NCI-H446 treated with DMSO at 0.1 percent for 48 hours (cell line): ENCODE measurements around the gene PDE11A.
"Not testable (repeated sequence)": the region's sequence is repeated elsewhere in the genome, so short reads cannot be mapped to it uniquely, and the experiment has no call there.

Source experiments
- DNase-seq: peaks from one replicate; lab custom pipeline; 2025; lab: John Stamatoyannopoulos, UW

Gene PDE11A

GRCh38 chr2:177882501-177882900 is 190.1 kb downstream of the PDE11A start:
- peak; percentile 1 for DNase-seq

DNA sequence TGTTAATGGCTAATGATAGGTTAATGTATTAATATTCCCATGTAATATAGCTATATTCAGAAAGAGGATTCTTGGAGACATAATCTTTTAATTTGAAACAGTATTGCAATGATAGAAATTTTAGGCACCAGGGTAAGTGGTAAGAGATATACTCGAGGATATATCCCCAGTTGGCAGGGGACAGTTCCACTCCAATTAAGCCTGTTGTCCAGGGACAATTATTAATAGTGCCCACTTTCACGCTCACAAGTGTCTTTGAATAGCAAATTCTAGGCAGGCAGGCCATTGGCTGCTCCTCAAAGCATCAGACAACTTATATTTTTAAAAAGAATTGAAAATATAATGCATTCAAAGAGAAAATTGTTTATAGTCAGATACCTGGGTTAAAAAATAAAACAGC is 190.7 kb downstream of the PDE11A start:
- DNase-seq: no peak

GRCh38 chr2:177881008-177881747 is 191.4 kb downstream of the PDE11A start:
- DNase-seq: no peak

DNA sequence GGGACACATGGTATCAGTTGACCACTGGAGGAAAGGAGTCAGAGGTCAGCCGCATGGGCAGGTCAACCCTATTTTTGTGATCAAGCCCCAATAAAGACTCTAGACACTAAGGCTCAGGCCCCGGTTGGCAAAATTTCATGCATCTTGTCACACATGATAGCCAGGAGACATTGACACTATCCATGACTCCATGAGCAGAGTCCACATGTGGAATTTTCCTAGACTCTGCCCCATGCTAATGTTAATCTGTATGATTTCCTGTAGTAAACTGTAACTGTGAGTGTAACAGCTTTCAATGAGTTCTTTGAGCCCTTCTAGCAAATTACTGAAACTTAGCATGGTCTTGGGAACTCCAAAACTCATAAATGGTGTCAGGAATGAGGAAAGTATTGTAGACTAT is 192.3 kb downstream of the PDE11A start:
- no peak for DNase-seq

DNA sequence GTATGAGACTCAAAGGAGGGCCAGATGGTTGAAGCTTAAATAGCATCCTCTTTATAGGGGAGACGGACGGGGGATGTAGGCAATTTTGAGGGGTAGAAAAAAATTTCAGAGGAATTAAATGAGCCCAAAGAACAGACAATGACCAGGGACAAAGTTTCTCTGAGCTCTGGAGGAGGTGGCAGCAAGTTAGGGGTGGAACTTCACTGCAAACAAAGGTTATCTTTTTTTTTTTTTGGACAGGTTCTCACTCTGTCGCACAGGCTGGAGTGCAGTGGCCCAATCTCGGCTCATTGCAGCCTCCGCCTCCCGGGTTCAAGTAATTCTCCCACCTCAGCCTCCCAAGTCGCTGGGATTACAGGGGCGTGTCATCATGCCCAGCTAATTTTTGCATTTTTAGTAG is 195.6 kb downstream of the PDE11A start:
- no peak for DNase-seq

GRCh38 chr2:177874686-177875085 is 197.9 kb downstream of the PDE11A start:
- no peak for DNase-seq

DNA sequence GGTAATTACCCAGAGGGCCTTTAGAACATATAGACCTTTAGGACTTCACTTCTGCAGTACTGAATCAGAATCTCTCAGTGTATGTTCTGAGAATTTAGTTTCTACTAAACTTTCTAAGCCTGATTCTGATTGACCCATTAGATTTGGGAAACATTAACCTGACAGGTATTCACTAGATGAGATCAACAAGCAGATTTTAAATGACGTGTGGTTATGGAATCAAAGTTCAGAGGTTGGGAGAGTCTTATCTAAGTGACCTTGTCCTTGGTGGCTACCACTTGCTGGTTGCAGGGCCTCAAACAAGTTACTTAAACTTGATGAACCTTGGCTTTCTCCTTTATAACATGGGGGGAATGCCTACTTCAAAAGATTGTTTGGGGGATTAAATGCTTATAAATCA is 198.7 kb downstream of the PDE11A start:
- DNase-seq: no peak

- DNase-seq: no peak
These were observed 200.3 kb downstream of the PDE11A start for GRCh38 chr2:177872286-177872685.

GRCh38 chr2:177869912-177870311 is 202.7 kb downstream of the PDE11A start:
- DNase-seq: no peak

GRCh38 chr2:177869209-177869608 is 203.4 kb downstream of the PDE11A start:
- DNase-seq: no peak

- DNase-seq: no peak
These were observed 203.8 kb downstream of the PDE11A start for GRCh38 chr2:177868806-177869205.

DNA sequence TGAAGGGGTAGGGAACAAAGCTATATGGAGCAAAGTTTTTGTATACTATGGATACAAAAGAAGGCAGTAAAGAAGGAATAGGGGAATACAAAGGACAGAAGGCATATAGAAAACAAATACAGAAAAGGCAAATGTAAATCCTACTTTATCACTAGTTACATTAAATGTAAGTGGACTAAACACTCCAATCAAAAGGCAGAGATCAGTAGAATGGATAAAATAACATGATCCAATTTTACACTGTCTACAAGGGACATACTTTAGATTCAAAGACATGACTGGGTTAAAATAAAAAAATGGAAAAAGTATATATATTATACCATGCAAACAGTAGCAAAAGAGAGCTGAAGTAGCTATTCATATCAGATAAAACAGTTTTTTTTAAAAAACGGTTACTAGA is 215.0 kb downstream of the PDE11A start:
- DNase-seq: no peak

- no peak for DNase-seq
These were observed 220.2 kb downstream of the PDE11A start for GRCh38 chr2:177852389-177852788.

- no peak for DNase-seq
These were observed 229.4 kb downstream of the PDE11A start for GRCh38 chr2:177843188-177843587.

GRCh38 chr2:177842243-177842642 is 230.3 kb downstream of the PDE11A start:
- DNase-seq: no peak

- DNase-seq: not testable (repeated sequence)
These were observed 237.0 kb downstream of the PDE11A start for GRCh38 chr2:177835418-177836204.

DNA sequence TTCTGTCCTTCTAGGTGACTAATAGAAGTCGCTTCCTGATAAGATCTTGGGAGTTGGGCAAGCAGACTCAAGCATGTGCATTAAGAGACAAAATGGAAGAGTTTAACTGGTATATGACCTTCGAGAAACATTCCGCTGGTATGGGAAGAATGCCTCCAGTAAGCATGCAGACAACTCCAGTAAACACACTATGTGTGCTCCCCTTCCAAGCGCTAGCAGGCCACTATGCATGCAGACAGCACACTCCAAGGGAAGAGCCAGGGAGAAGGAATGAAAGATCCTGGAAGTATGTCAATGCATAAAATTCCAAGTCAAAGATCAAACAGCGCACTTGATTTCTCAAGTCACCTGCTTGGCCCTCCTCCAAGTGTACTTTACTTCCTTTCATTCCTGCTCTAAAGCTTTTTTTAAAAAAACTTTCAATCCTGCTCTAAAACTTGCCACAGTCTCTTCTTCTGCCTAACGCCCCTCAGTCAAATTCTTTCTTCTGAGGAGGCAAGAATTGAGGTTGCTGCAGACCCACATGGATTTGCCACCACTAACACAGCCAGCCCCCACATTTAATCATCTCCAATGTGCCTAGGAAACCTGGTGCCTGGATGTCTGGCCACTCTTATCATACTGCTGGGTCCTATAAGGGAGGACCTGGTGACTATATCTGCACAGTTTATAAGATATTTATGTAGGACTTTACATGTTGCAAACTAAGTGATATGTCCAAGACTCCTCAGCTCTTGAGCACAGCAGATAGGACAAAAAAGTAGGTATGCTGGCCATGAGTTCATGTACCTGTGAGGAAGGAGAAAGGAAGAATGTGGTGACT is 239.8 kb downstream of the PDE11A start:
- DNase-seq: no peak

- no peak for DNase-seq
These were observed 241.6 kb downstream of the PDE11A start for GRCh38 chr2:177830881-177831386.

- no peak for DNase-seq
These were observed 244.0 kb downstream of the PDE11A start for GRCh38 chr2:177828557-177828956.

DNA sequence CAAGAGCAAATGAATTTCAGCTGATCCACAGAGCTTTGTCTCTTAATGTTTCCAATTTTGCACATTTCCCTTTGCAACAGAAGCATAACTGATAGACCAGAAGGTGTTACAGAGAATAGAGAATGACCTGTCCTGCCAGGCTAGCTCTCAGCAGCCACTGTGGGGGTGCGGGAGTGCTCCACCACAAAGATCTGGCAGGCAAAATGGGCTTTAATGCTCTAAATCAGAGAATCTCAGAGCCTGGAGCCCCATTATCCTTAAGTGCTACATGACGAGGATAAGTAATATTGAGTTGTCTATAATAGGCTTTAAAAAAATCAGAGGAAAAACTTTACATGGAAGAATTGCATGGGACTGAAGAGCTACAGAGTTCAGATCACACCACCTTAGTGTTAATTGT is 245.7 kb downstream of the PDE11A start:
- DNase-seq: no peak

DNA sequence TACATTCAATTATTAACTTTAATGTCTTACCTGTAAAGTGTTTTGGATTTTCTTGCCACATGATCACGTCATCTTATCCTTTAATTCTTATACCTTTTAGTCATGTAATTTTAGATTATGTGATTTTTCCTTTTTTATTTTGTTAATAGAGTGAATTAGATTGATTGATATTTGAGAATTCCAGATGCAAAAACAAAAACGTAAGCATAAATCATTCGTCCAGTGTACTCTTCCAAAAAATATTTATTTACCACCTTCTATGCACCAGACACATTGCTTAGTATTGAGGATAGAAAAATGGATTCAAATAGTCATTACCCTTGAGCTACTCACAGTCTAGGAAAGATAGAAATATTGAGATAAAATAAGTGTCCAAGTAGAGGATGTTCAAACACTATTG is 249.6 kb downstream of the PDE11A start:
- DNase-seq: no peak

- no peak for DNase-seq
These were observed 254.2 kb downstream of the PDE11A start for GRCh38 chr2:177818412-177818811.
